ENCODE measurements around the gene FBXO2.

GRCh38 chr1:11701981-11702803 is 48.0 kb upstream of the FBXO2 start:
- TF ChIP-seq POLR2AphosphoS5 (IDR thresholded peaks at IDR 0.05) = no peak
- TF ChIP-seq CTCF (IDR thresholded peaks at IDR 0.05) = no peak
- TF ChIP-seq POLR2A (IDR thresholded peaks at IDR 0.05) = no peak
- TF ChIP-seq EP300 (IDR thresholded peaks at IDR 0.05) = no peak

All from upper lobe of left lung (tissue), 4 donors.